Caco-2 (cell line): ENCODE data around the gene PES1. TPM values are rescaled to one million over a fixed set of nuclear protein-coding genes. Genes with fewer than 3 reads are reported as not detected.

Experiments
- BruUV-seq: library from RNA; stranded (reverse); fragments of 400-500 nt; replicated peaks from 2 replicates; lab custom pipeline; 2021; lab: Mats Ljungman, UMichigan
- CTCF ChIA-PET: fragments of 300-600 bp; sonication (Branson Sonifier 250); formaldehyde crosslinking; loops from one replicate; lab custom pipeline; 2022; ENCODE audit warnings: antibody characterized with exemption; lab: Charles Lee
- POLR2A ChIA-PET: fragments of 300-600 bp; sonication (Branson Sonifier 250); formaldehyde crosslinking; loops from one replicate; lab custom pipeline; 2022; ENCODE audit warnings: antibody characterized with exemption; lab: Charles Lee
- DNase-seq, 2 experiments: peaks; one replicate each; pipeline versions ENCODE4 v3.0.0 to v3.0.0-alpha.2; 2020 to 2022
- H3K27me3 ChIP-seq: replicated peaks from 2 replicates; pipeline ENCODE4 v1.6.0; 2011; ENCODE audit warnings: low read length; ENCODE audit not compliant: control insufficient read depth, insufficient read depth
- H3K36me3 ChIP-seq: 2 replicates; pipeline ENCODE4 v1.5.1; 2011; ENCODE audit warnings: low read length; ENCODE audit not compliant: control insufficient read depth, insufficient read depth
- H3K4me1 ChIP-seq: fragments of 250-450 bp; sonication (Bioruptor Pico); 2 replicates; pipeline ENCODE4 v1.5.1; 2020; ENCODE audit warnings: mild to moderate bottlenecking
- H3K4me3 ChIP-seq: 2 replicates; pipeline ENCODE4 v1.5.1; 2011; ENCODE audit warnings: low read depth, mild to moderate bottlenecking, control low read depth, low read length
- H3K9me3 ChIP-seq: fragments of 250-450 bp; sonication (Bioruptor Pico); 2 replicates; pipeline ENCODE4 v1.5.1; 2020; ENCODE audit warnings: mild to moderate bottlenecking, moderate library complexity
- H3K27ac Mint-ChIP-seq: one replicate; pipeline ENCODE4 v1.8.0; 2022; ENCODE audit warnings: mixed read lengths; ENCODE audit not compliant: unreplicated experiment
- H3K27me3 Mint-ChIP-seq: one replicate; pipeline ENCODE4 v1.8.0; 2022; ENCODE audit warnings: mixed read lengths; ENCODE audit not compliant: insufficient read depth, unreplicated experiment
- H3K36me3 Mint-ChIP-seq: one replicate; pipeline ENCODE4 v1.8.0; 2022; ENCODE audit warnings: mild to moderate bottlenecking, mixed read lengths; ENCODE audit not compliant: insufficient read depth, unreplicated experiment
- H3K4me1 Mint-ChIP-seq: one replicate; pipeline ENCODE4 v1.8.0; 2022; ENCODE audit warnings: low read depth, mixed read lengths; ENCODE audit not compliant: unreplicated experiment
- H3K4me3 Mint-ChIP-seq: one replicate; pipeline ENCODE4 v1.8.0; 2022; ENCODE audit warnings: mild to moderate bottlenecking, moderate library complexity, mixed read lengths; ENCODE audit not compliant: unreplicated experiment
- H3K9me3 Mint-ChIP-seq: one replicate; pipeline ENCODE4 v1.8.0; 2022; ENCODE audit warnings: mixed read lengths; ENCODE audit not compliant: unreplicated experiment
- CTCF ChIP-seq, 2 experiments: fragments of 200-600 bp in 1 of 2; IDR thresholded peaks; 1 replicate in 1 of 2; 2 replicates in 1 of 2; pipeline versions ENCODE4 v1.5.1 to v1.8.0; 2011 to 2022; ENCODE audit warnings: antibody characterized with exemption in 1 of 2, control low read depth in 1 of 2, inconsistent platforms in 1 of 2, low read depth in 1 of 2, low read length in 1 of 2, mild to moderate bottlenecking in 1 of 2, moderate library complexity in 1 of 2; ENCODE audit not compliant: insufficient read depth in 1 of 2, severe bottlenecking in 1 of 2, unreplicated experiment in 1 of 2
- intact Hi-C: fragments of 100-400 bp; cut with micrococcal nuclease; formaldehyde crosslinking; loops from one replicate; pipeline ENCODE4 v1.10.0; 2022; ENCODE audit not compliant: unreplicated experiment
- total RNA-seq: library from RNA; stranded (reverse); gene quantifications from 2 replicates; pipeline ENCODE4 v1.2.3, GENCODE V29; 2022

The PES1 gene
- total RNA-seq, 1 experiment from 2014 or later = 110 TPM

DNA sequence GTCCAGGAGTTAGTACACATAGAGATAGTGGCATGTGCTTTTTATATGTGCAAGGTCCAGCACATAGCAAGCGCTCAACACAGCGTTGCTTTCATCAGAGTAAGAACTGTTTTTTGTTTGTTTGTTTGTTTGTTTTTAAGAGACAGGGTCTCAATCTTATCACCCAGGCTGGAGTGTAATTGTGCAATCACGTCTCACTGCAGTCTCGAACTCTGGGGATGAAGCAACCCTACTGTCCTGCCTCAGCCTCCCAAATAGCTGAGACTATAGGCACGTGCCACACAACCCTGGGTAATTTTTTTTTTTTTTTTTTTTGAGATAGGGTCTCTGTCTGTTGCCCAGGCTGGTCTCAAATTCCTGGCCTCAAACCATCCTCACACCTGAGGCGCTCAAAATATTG, 26.1 kb upstream of the PES1 start:
- Mint-ChIP-seq H3K4me1 (no peaks in the 10 kb centered on the region), H3K9me3 (no peaks in the 10 kb centered on the region), H3K27ac (no peak overlapping the region), H3K36me3 (no peaks in the 10 kb centered on the region), H3K4me3 (no peak overlapping the region), H3K27me3 (no peaks in the 10 kb centered on the region)
- Histone ChIP-seq H3K4me1 (no peaks in the 10 kb centered on the region), H3K36me3 (no peaks in the 10 kb centered on the region), H3K4me3 (no peak overlapping the region), H3K27me3 (no peaks in the 10 kb centered on the region), H3K9me3 (no peaks in the 10 kb centered on the region)
- ChIA-PET POLR2A (no interaction called here), CTCF (interaction anchor here (1.6 kb wide), 1 partner anchor 11 kb away, joined by 3 read pairs; the partner anchor contains the start of gene TCN2)
- BruUV-seq = no TSS peak
- intact Hi-C loops = no loop called here
- no peak for TF ChIP-seq CTCF (IDR thresholded peaks at IDR 0.05; ENCODE audit: insufficient read depth in 1 of 2, low read depth in 1 of 2, low read length in 1 of 2, severe bottlenecking in 1 of 2, unreplicated experiment in 1 of 2)
- DNase-seq = no peak

- Mint-ChIP-seq H3K27me3 (no peaks in the 10 kb centered on the region), H3K27ac (no peak overlapping the region), H3K4me1 (no peaks in the 10 kb centered on the region), H3K4me3 (no peak overlapping the region), H3K9me3 (no peaks in the 10 kb centered on the region), H3K36me3 (no peaks in the 10 kb centered on the region)
- Histone ChIP-seq H3K27me3 (no peaks in the 10 kb centered on the region), H3K36me3 (no peaks in the 10 kb centered on the region), H3K9me3 (no peaks in the 10 kb centered on the region), H3K4me3 (no peak overlapping the region), H3K4me1 (no peaks in the 10 kb centered on the region)
- ChIA-PET POLR2A (no interaction called here), CTCF (no interaction called here)
- no peak for TF ChIP-seq CTCF (IDR thresholded peaks at IDR 0.05; ENCODE audit: insufficient read depth in 1 of 2, low read depth in 1 of 2, low read length in 1 of 2, severe bottlenecking in 1 of 2, unreplicated experiment in 1 of 2)
- DNase-seq = no peak
- intact Hi-C loops = no loop called here
- BruUV-seq = no TSS peak
Observed at GRCh38 chr22:30615543-30615954, 23.8 kb upstream of the PES1 start.

GRCh38 chr22:30614879-30615278, 23.2 kb upstream of the PES1 start:
- ChIA-PET CTCF (no interaction called here), POLR2A (no interaction called here)
- no peaks in the 10 kb centered on the region for H3K36me3 ChIP-seq

More at GRCh38 chr22:30614879-30615278, 23.2 kb upstream of the PES1 start:
- no peak for TF ChIP-seq CTCF (IDR thresholded peaks at IDR 0.05; ENCODE audit: insufficient read depth in 1 of 2, low read depth in 1 of 2, low read length in 1 of 2, severe bottlenecking in 1 of 2, unreplicated experiment in 1 of 2)
- DNase-seq = peak in 1 of 2 experiments; percentile 12
- no peaks in the 10 kb centered on the region for H3K36me3 Mint-ChIP-seq
- no peak overlapping the region for H3K27ac Mint-ChIP-seq
- H3K27me3 ChIP-seq = no peaks in the 10 kb centered on the region
- no peaks in the 10 kb centered on the region for H3K27me3 Mint-ChIP-seq
- no peaks in the 10 kb centered on the region for H3K4me1 ChIP-seq
- no TSS peak for BruUV-seq
- intact Hi-C loops = no loop called here
- H3K4me3 ChIP-seq = no peak overlapping the region
- no peaks in the 10 kb centered on the region for H3K9me3 Mint-ChIP-seq
- no peak overlapping the region for H3K4me3 Mint-ChIP-seq
- H3K9me3 ChIP-seq = no peaks in the 10 kb centered on the region
- H3K4me1 Mint-ChIP-seq = no peaks in the 10 kb centered on the region
